Measurements from ENCODE around the gene OR5K4. TPM values are rescaled to one million over a fixed set of nuclear protein-coding genes. Genes with fewer than 3 reads are reported as not detected.

The OR5K4 gene
- total and polyA plus RNA-seq, 2 experiments from 2014 or later = not detected

GRCh38 chr3:98341758-98342157 is 11.9 kb upstream of the OR5K4 start:
- H3K4me1 ChIP-seq (ENCODE audit: insufficient read depth) = no peaks in the 10 kb centered on the region
- H3F3A ChIP-seq (replicated peaks; ENCODE audit: low read depth) = no peaks in the 10 kb centered on the region
- no peaks in the 10 kb centered on the region for H3K9me2 ChIP-seq (ENCODE audit: insufficient read depth)
- H3K4me2 ChIP-seq = no peak overlapping the region
- no peaks in the 10 kb centered on the region for H3K36me3 Mint-ChIP-seq (ENCODE audit: low read depth)
- TF ChIP-seq EZH2phosphoT487 (IDR thresholded peaks at IDR 0.05; ENCODE audit: unreplicated experiment) = no peak
- TF ChIP-seq JUNB (IDR thresholded peaks at IDR 0.05; ENCODE audit: unreplicated experiment) = no peak
- TF ChIP-seq, protein P1, sequence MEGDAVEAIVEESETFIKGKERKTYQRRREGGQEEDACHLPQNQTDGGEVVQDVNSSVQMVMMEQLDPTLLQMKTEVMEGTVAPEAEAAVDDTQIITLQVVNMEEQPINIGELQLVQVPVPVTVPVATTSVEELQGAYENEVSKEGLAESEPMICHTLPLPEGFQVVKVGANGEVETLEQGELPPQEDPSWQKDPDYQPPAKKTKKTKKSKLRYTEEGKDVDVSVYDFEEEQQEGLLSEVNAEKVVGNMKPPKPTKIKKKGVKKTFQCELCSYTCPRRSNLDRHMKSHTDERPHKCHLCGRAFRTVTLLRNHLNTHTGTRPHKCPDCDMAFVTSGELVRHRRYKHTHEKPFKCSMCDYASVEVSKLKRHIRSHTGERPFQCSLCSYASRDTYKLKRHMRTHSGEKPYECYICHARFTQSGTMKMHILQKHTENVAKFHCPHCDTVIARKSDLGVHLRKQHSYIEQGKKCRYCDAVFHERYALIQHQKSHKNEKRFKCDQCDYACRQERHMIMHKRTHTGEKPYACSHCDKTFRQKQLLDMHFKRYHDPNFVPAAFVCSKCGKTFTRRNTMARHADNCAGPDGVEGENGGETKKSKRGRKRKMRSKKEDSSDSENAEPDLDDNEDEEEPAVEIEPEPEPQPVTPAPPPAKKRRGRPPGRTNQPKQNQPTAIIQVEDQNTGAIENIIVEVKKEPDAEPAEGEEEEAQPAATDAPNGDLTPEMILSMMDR (conservative IDR thresholded peaks at IDR 0.05; ENCODE audit: low read depth in 2 of 2) = no peak
- no peak for TF ChIP-seq ZNF331 (CRISPR knock-in tag; IDR thresholded peaks at IDR 0.05; ENCODE audit: low read depth)
- TF ChIP-seq NANOG (IDR thresholded peaks at IDR 0.05; ENCODE audit: borderline replicate concordance) = no peak
- TF ChIP-seq, protein P2, sequence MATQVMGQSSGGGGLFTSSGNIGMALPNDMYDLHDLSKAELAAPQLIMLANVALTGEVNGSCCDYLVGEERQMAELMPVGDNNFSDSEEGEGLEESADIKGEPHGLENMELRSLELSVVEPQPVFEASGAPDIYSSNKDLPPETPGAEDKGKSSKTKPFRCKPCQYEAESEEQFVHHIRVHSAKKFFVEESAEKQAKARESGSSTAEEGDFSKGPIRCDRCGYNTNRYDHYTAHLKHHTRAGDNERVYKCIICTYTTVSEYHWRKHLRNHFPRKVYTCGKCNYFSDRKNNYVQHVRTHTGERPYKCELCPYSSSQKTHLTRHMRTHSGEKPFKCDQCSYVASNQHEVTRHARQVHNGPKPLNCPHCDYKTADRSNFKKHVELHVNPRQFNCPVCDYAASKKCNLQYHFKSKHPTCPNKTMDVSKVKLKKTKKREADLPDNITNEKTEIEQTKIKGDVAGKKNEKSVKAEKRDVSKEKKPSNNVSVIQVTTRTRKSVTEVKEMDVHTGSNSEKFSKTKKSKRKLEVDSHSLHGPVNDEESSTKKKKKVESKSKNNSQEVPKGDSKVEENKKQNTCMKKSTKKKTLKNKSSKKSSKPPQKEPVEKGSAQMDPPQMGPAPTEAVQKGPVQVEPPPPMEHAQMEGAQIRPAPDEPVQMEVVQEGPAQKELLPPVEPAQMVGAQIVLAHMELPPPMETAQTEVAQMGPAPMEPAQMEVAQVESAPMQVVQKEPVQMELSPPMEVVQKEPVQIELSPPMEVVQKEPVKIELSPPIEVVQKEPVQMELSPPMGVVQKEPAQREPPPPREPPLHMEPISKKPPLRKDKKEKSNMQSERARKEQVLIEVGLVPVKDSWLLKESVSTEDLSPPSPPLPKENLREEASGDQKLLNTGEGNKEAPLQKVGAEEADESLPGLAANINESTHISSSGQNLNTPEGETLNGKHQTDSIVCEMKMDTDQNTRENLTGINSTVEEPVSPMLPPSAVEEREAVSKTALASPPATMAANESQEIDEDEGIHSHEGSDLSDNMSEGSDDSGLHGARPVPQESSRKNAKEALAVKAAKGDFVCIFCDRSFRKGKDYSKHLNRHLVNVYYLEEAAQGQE (IDR thresholded peaks at IDR 0.05; ENCODE audit: unreplicated experiment) = no peak
- TF ChIP-seq EZH2 (IDR thresholded peaks at IDR 0.05; ENCODE audit: low read depth, unreplicated experiment) = no peak
- no peak for TF ChIP-seq ZNF462 (CRISPR knock-in tag; IDR thresholded peaks at IDR 0.05)
- no peak for TF ChIP-seq POLR2AphosphoS5 (IDR thresholded peaks at IDR 0.05; ENCODE audit: low read depth)
- TF ChIP-seq, protein P3, sequence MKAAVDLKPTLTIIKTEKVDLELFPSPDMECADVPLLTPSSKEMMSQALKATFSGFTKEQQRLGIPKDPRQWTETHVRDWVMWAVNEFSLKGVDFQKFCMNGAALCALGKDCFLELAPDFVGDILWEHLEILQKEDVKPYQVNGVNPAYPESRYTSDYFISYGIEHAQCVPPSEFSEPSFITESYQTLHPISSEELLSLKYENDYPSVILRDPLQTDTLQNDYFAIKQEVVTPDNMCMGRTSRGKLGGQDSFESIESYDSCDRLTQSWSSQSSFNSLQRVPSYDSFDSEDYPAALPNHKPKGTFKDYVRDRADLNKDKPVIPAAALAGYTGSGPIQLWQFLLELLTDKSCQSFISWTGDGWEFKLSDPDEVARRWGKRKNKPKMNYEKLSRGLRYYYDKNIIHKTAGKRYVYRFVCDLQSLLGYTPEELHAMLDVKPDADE (IDR thresholded peaks at IDR 0.05) = no peak
- no peak for TF ChIP-seq ZNF114 (CRISPR knock-in tag; IDR thresholded peaks at IDR 0.05)
- peaks cover 2% of the 10 kb centered on the region for H3K27me3 Mint-ChIP-seq (ENCODE audit: insufficient read depth, low read depth, poor library complexity)
- ATAC-seq = no peak
- no peaks in the 10 kb centered on the region for H3K9me3 Mint-ChIP-seq
- H4K20me1 ChIP-seq (replicated peaks; ENCODE audit: insufficient read depth) = no peaks in the 10 kb centered on the region
- no peak overlapping the region for H3K4me3 Mint-ChIP-seq
- DNase-seq (ENCODE audit: low spot score) = no peak
- no peaks in the 10 kb centered on the region; the same call in 1 of the 3 replicates for H3K4me1 Mint-ChIP-seq
- no peak overlapping the region for H3K27ac Mint-ChIP-seq
- no peaks in the 10 kb centered on the region for H3K27me3 ChIP-seq (ENCODE audit: insufficient read depth)
- no peak overlapping the region for H3K27ac ChIP-seq (ENCODE audit: low read depth)
- peak overlapping the region; percentile 39; the same call in 1 of the 2 replicates for H2AFZ ChIP-seq
- no peaks in the 10 kb centered on the region for H3K79me2 ChIP-seq (replicated peaks; ENCODE audit: insufficient read depth)
- no peak overlapping the region for H3K4me3 ChIP-seq
- no peaks in the 10 kb centered on the region for H3K36me3 ChIP-seq (ENCODE audit: insufficient read depth)
